ENCODE data around the gene CCDC7. TPM values are rescaled to one million over a fixed set of nuclear protein-coding genes. Genes with fewer than 3 reads are reported as not detected.

Gene CCDC7
- total RNA-seq, 6 experiments from 2014 or later: 4.1 to 12.4 (median 6.0) TPM

DNA sequence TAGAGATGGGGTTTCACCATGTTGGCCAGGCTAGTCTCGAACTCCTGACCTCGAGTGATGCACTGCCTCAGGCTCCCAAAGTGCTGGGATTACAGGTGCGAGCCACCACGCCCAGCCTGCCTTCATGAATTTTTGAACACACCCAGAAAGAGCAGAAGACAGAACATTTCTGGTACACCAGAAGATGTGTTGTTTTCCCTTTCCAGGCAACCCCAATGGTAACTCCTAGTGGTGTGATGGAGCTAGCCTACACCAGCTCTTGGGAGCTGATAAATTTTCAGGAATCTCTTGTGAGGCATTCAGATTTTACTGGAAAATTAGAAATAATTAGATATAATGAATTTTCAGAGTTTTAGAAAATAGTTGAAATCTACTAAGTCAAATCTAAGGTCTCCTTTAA is 904 bp upstream of the CCDC7 start:
- peak overlapping the region; percentile 36 to 77 (median 61) for H3K4me3 ChIP-seq
- no peaks in the 10 kb centered on the region for H3K36me3 ChIP-seq
- no peak for ATAC-seq
- intact Hi-C loops (cut with DNase I): no loop called here
- TF ChIP-seq, protein P1, sequence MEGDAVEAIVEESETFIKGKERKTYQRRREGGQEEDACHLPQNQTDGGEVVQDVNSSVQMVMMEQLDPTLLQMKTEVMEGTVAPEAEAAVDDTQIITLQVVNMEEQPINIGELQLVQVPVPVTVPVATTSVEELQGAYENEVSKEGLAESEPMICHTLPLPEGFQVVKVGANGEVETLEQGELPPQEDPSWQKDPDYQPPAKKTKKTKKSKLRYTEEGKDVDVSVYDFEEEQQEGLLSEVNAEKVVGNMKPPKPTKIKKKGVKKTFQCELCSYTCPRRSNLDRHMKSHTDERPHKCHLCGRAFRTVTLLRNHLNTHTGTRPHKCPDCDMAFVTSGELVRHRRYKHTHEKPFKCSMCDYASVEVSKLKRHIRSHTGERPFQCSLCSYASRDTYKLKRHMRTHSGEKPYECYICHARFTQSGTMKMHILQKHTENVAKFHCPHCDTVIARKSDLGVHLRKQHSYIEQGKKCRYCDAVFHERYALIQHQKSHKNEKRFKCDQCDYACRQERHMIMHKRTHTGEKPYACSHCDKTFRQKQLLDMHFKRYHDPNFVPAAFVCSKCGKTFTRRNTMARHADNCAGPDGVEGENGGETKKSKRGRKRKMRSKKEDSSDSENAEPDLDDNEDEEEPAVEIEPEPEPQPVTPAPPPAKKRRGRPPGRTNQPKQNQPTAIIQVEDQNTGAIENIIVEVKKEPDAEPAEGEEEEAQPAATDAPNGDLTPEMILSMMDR (IDR thresholded peaks at IDR 0.05): no peak
- TF ChIP-seq POLR2A (IDR thresholded peaks at IDR 0.05): no peak
- no peaks in the 10 kb centered on the region for H3K9me3 ChIP-seq
- H3K27me3 ChIP-seq: no peaks in the 10 kb centered on the region
- DNase-seq: no peak
- no peaks in the 10 kb centered on the region for H3K4me1 ChIP-seq
- no CpG with 5 or more reads among the region's 4 CpGs for WGBS (ENCODE audit: insufficient coverage, low coverage, low lambda C conversion rate, missing lambda C conversion rate)
- peak overlapping the region in 1 of 3 donors; percentile 92 for H3K27ac ChIP-seq

DNA sequence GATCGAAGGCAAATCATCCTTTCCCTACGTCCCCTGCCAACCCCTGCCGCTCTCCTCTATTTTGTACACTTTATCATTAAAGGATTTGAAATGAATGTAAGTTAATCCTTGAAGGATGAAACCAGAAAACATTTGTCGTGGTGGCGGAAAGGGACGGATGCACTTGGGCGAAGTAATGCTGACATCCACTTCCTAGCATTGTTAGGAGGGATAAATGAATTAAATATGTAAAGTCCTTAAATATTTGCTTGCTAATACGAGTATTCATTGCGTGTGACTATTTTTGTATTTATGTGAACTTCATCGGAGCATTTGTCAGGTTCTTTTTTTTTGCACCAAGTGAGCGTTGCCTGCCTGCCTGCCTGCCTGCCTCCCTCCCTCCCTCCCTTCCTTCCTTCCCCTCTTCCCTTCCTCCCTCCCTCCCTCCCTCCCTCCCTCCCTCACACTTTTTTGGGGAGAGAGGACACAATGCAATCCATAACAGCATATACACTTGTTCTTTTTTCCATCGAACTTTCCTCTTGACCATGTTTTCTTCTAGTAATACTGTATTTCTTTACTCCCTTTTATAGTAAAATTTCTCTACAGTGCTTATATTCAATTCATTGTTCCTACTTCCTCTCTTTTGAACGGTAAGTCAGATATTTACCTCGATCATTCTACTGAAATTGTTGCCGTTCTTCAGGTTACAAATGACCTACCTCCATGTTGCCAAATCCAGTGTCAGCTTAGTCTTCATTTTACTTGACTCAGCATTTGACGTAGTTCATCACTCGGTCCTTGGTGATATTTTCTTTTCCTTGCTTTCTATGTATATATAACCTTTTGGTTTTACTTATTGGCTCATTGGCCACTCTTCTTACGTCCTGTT is 831 bp downstream of the CCDC7 start:
- intact Hi-C loops (cut with DNase I): no loop called here
- no peaks in the 10 kb centered on the region for H3K4me1 ChIP-seq
- TF ChIP-seq, protein P1 (IDR thresholded peaks at IDR 0.05): no peak
- no peak for TF ChIP-seq POLR2A (IDR thresholded peaks at IDR 0.05)
- H3K9me3 ChIP-seq: no peaks in the 10 kb centered on the region
- peak overlapping the region; percentile 75 to 92 (median 84) for H3K27ac ChIP-seq
- 8% methylated on average over 18 of the region's 18 CpGs for WGBS (ENCODE audit: insufficient coverage, low coverage, low lambda C conversion rate, missing lambda C conversion rate)
- H3K36me3 ChIP-seq: no peaks in the 10 kb centered on the region
- peak overlapping the region; percentile 36 to 77 (median 61) for H3K4me3 ChIP-seq
- ATAC-seq: peak; percentile 15 to 35 (median 29)
- H3K27me3 ChIP-seq: no peaks in the 10 kb centered on the region
- DNase-seq: no peak

DNA sequence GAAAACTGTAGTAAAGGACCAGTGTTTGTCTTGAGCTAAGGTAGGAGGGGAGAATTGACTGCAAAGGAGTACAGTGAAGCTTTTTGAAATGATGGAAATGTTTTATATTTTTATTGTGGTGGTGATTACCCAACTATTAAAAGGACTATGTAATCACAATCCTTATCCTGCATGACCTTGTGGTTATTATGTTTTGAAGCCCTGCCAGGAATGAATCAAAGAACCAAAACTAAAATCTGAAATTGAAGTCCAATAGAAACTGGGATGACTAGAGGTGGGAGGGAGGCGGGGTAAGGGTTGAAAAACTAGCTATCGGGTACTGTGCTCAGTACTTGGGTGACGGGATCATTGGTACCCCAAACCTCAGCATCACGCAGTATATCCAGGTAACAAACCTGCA is 8.2 kb downstream of the CCDC7 start:
- Histone ChIP-seq H3K9me3 (no peaks in the 10 kb centered on the region), H3K27me3 (no peaks in the 10 kb centered on the region), H3K4me3 (no peak overlapping the region), H3K27ac (no peak overlapping the region), H3K36me3 (no peaks in the 10 kb centered on the region), H3K4me1 (no peaks in the 10 kb centered on the region)
- intact Hi-C loops (cut with DNase I): no loop called here
- WGBS (ENCODE audit: insufficient coverage, low coverage, low lambda C conversion rate, missing lambda C conversion rate): 100% methylated on average over 4 of the region's 4 CpGs
- ATAC-seq (no peak), DNase-seq (no peak)
- TF ChIP-seq POLR2A (IDR thresholded peaks at IDR 0.05): no peak
- TF ChIP-seq, protein P1 (IDR thresholded peaks at IDR 0.05): no peak

DNA sequence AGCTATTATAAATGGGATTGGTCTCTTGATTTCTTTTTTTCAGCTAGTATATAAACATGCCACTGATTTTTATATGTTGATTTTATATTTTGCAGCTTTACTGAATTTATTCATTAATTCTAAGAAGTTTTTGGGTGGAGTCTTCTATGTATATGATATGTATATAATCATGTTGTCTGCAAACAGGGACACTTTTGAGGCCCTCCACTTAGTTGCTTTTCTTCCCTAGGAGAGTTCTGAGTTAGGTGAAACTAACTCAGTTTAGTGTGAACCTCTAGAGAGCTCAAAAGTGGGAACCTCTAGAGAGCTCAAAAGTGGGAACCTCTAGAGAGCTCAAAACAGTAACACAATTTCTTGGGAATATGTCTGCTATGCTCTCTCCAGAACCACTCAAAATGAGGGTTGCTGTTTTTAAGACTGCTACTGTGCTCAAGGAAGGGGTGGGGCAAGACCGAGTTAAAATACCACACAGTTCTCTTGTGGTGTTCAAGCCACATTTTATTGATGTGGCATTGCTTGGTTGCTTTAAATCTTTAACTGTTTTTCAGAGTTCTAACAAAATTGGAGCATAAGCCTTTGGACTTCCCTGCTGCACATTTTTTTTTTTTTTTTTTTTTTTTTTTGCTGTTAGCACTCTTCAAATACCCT is 13.2 kb downstream of the CCDC7 start:
- DNase-seq: no peak
- no peaks in the 10 kb centered on the region for H3K4me1 ChIP-seq
- ATAC-seq: no peak
- H3K27me3 ChIP-seq: no peaks in the 10 kb centered on the region
- no peak overlapping the region for H3K4me3 ChIP-seq
- no peak overlapping the region for H3K27ac ChIP-seq
- intact Hi-C loops (cut with DNase I): no loop called here
- WGBS (ENCODE audit: insufficient coverage, low coverage, low lambda C conversion rate, missing lambda C conversion rate): 70% methylated on average over 1 of the region's 1 CpG
- H3K36me3 ChIP-seq: peaks cover 0 to 2% (median 0%) of the 10 kb centered on the region in 4 donors
- no peak for TF ChIP-seq POLR2A (IDR thresholded peaks at IDR 0.05)
- TF ChIP-seq, protein P1 (IDR thresholded peaks at IDR 0.05): no peak
- no peaks in the 10 kb centered on the region for H3K9me3 ChIP-seq

All from right lobe of liver (tissue), 6 donors.